B cell (primary cell): ENCODE measurements around the gene BCL11A.

ENCODE experiments used
- CTCF ChIP-seq: fragments of 200-600 bp; IDR thresholded peaks from one replicate; pipeline ENCODE4 v1.8.0; 2022; ENCODE audit warnings: antibody characterized with exemption, mild to moderate bottlenecking
- EZH2 ChIP-seq: IDR thresholded peaks from 2 replicates; pipeline ENCODE4 v1.6.1; 2012; ENCODE audit warnings: borderline replicate concordance, low read depth, mild to moderate bottlenecking, moderate library complexity, low read length; ENCODE audit not compliant: insufficient read depth, poor library complexity, severe bottlenecking

- TF ChIP-seq CTCF (no peak), EZH2 (no peak)
Observed at GRCh38 chr2:60598271-60598670, 44.8 kb upstream of the BCL11A start.
